ENCODE data around the gene CPSF6. TPM values are rescaled to one million over a fixed set of nuclear protein-coding genes. Genes with fewer than 3 reads are reported as not detected.
"Not testable (repeated sequence)": the region's sequence is repeated elsewhere in the genome, so short reads cannot be mapped to it uniquely, and the experiment has no call there.

Gene CPSF6
- total RNA-seq, 2 donors from 2014 or later: 86.1 to 97.2 TPM

DNA sequence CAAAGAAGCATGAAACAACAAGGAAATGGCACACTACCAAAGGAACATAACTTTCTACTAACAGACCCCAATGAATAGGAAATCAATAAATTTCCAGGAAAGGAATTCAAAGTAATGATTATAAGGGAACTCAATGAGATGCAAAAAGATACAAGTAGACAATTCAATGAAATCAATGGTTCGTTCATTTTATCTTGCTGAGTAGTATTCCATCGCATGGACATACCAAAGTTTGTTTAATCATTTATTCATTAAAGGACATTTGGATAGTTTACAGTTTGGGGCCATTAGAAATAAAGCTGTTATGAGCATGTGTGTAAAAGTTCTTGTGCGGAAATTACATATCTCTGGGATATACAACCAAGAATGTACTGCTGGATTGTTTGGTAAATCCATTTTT is 73.8 kb downstream of the CPSF6 start:
- H3K27ac Mint-ChIP-seq: no peak overlapping the region
- H3K9me3 Mint-ChIP-seq: peaks cover 2 to 8% of the 10 kb centered on the region in 2 donors
- no peaks in the 10 kb centered on the region for H3K27me3 Mint-ChIP-seq (ENCODE audit: low read depth)
- peaks cover 0 to under 1% of the 10 kb centered on the region in 2 donors for H3K36me3 Mint-ChIP-seq (ENCODE audit: insufficient read depth in 2 of 2)
- no peak overlapping the region for H3K4me3 Mint-ChIP-seq
- DNase-seq: no peak
- H3K4me1 Mint-ChIP-seq (ENCODE audit: low read depth): no peaks in the 10 kb centered on the region
- no peak for ATAC-seq (replicated peaks in 1 of 2)

DNA sequence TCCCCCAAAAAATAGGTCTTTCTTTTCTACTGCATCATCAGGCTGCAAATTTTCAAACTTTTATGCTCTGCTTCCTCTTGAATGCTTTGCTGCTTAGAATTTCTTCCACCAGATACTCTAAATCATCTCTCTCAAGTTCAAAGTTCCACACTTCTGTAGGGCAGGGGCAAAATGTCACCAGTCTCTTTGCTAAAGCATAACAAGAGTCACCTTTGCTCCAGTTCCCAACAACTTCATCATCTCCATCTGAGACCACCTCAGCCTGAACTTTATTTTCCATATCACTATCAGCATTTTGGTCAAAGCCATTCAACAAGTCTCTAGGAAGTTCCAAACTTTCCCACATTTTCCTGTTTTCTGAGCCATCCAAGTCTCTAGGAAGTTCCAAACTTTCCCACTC is 77.4 kb downstream of the CPSF6 start:
- H3K27me3 Mint-ChIP-seq (ENCODE audit: low read depth); H3K27ac Mint-ChIP-seq; H3K4me3 Mint-ChIP-seq; H3K4me1 Mint-ChIP-seq (ENCODE audit: low read depth); ATAC-seq (replicated peaks in 1 of 2); H3K36me3 Mint-ChIP-seq (ENCODE audit: insufficient read depth in 2 of 2); DNase-seq: not testable (repeated sequence)
- peaks cover 9 to 10% of the 10 kb centered on the region in 2 donors for H3K9me3 Mint-ChIP-seq

DNA sequence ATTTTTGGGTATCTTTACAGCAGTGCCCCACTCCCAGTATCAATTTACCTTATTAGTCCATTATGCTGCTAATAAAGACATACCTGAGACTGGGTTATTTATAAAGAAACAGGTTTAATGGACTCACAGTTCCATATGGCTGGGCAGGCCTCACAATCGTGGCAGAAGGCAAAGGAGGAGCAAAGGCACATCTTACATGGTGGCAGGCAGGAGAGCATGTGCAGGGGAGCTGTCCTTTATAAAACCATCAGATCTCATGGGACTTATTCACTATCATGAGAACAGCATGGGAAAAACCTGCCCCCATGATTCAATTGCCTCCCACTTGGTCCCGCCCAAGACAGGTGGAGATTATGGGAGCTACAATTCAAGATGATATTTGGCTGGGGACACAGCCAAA is 77.9 kb downstream of the CPSF6 start:
- H3K4me1 Mint-ChIP-seq (ENCODE audit: low read depth); H3K36me3 Mint-ChIP-seq (ENCODE audit: insufficient read depth in 2 of 2); H3K27me3 Mint-ChIP-seq (ENCODE audit: low read depth); H3K4me3 Mint-ChIP-seq; DNase-seq; ATAC-seq (replicated peaks in 1 of 2); H3K27ac Mint-ChIP-seq: not testable (repeated sequence)
- H3K9me3 Mint-ChIP-seq: peaks cover 9 to 10% of the 10 kb centered on the region in 2 donors

DNA sequence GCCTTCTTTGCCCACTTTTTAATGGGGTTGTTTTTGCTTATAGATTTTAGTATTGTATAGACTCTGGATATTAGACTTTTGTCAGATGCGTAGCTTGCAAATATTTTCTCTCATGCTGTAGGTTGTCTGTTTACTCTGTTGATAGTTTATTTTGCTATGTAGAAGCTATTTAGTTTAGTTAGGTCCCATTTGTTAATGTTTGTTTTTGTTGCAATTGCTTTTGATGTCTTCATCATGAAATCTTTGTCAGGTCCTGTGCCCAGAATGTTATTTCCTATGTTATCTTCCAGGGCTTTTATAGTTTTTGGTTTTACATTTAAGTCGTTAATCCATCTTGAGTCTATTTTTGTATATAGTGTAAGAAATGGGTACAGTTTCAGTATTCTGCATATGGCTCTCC is 78.9 kb downstream of the CPSF6 start:
- Mint-ChIP-seq H3K27me3 (ENCODE audit: low read depth) (peaks cover 10% of the 10 kb centered on the region), H3K9me3 (peaks cover 9 to 10% of the 10 kb centered on the region in 2 donors), H3K4me3 (no peak overlapping the region), H3K27ac (no peak overlapping the region), H3K36me3 (ENCODE audit: insufficient read depth in 2 of 2) (peaks cover 4 to 5% of the 10 kb centered on the region in 2 donors), H3K4me1 (ENCODE audit: low read depth) (peaks cover 4% of the 10 kb centered on the region)
- DNase-seq (no peak), ATAC-seq (replicated peaks in 1 of 2) (no peak)

DNA sequence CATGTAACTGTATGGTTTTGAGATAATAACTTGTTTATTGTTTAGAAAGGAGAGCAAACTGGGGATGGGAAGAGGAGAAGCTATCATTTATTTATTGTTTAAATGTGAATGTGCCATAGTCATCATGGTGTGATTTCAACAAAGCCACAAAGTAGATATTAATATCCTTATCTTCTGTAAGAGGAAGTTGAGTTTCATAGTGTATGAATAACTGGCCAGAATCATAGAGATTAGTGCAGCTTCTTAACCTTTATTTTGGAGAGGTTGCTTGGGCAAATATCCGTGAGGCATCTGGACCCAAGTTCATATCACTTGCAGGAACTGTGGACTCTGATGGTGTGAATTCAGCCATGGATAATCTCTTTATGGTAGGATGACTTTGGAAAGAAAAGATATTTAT is 82.0 kb downstream of the CPSF6 start:
- peaks cover 9% of the 10 kb centered on the region for H3K4me1 Mint-ChIP-seq (ENCODE audit: low read depth)
- H3K4me3 Mint-ChIP-seq: no peak overlapping the region
- peak overlapping the region; percentile 59 for H3K27ac Mint-ChIP-seq
- peaks cover 10% of the 10 kb centered on the region for H3K27me3 Mint-ChIP-seq (ENCODE audit: low read depth)
- DNase-seq (no peak), ATAC-seq (replicated peaks in 1 of 2) (no peak)
- peaks cover 5 to 8% of the 10 kb centered on the region in 2 donors for H3K9me3 Mint-ChIP-seq
- peaks cover 4 to 5% of the 10 kb centered on the region in 2 donors for H3K36me3 Mint-ChIP-seq (ENCODE audit: insufficient read depth in 2 of 2)

Other genes starting within 250 kb of the CPSF6 start
- gene LYZ, start 108.8 kb downstream of the CPSF6 start, total RNA-seq: under 1 TPM in 1 of 2 donors, not detected in 1; 0.37 TPM
- gene YEATS4, start 120.2 kb downstream of the CPSF6 start, total RNA-seq: 10 to 100 TPM; 49.3 to 54.5 TPM
- 10 to 100 TPM; 13.0 to 13.2 TPM for gene FRS2, start 230.8 kb downstream of the CPSF6 start, total RNA-seq